NCI-H69 (cell line): ENCODE data around the gene WDR37.
"Not testable (repeated sequence)": the region's sequence is repeated elsewhere in the genome, so short reads cannot be mapped to it uniquely, and the experiment has no call there.

ENCODE experiments used
- DNase-seq: peaks from one replicate; lab custom pipeline; 2025; lab: John Stamatoyannopoulos, UW

The WDR37 gene

DNA sequence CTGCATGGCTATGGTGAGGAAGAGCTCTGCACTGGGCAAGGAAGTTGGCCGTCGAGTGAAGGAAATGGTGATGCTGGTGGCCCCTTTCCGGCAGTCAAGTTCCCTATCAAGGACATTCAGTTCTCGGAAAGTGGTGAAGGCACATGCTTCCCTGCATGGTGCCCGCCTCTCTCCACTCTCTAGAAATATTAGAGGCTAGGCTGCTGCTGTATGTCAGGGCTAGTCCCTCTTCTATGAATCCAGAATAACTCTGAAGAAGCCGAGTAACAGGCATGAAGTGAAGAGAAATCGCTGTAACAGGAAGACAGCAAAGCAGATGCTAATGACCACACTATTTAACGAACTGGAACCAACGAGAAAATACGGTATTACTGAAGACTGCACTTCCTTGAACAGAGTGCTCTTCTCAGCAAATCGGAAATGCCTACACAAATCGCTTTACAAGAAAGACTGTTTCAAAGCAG is 12.6 kb upstream of the WDR37 start:
- no peak for DNase-seq

GRCh38 chr10:1044146-1044545 is 12.0 kb upstream of the WDR37 start:
- no peak for DNase-seq

DNA sequence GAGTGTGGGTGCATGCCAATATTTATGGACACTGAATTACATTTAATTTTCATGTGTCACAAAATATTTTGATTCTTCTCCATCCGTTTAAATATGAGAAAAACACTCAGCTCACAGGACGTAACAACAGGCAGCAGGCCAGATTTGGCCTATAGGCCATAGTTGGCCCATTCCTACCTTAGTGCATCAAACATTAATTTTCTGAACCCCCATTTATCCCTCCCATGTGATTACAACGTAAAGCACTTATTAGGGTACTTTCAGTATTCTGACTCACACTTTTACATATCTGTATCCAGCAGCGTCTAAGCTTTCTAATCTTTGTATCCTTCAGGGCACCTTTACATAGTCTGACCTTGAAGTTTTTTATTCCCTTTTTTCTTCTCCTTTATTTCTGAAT is 11.2 kb upstream of the WDR37 start:
- DNase-seq, result no peak

DNA sequence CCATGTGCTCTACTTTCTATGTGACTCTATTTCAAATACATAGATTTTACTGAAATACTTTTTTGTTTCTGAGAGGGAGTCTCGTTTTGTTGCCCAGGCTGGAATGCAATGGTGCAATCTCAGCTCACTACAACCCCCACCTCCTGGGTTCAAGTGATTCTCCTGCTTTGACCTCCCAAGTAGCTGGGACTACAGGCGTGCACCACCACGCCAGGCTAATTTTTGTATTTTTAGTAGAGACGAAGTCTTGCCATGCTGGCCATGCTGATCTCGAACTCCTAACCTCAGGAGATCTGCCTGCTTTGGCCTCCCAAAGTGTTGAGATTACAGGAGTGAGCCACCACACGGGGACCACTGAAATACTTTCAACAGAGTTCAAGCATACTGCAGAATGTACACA is 10.8 kb upstream of the WDR37 start:
- no peak for DNase-seq

DNA sequence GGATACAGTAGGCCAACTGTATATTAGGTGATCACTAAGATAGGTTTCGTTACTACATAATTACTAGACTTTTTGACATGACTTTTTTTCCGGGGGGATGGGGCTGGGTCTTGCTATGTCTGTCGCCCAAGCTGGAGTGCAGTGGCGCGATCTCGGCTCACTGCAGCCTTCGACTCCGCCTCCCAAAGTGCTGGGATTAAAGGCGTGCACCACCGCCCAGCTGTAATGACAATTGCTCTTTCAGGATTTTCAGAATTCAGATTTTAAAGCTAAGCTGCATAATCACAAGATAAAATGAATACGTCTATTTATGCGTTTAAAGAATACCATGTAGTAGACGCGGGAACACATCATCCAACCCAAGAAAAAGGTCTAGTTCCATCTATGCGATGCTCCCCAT is 8.2 kb upstream of the WDR37 start:
- peak; percentile 29 for DNase-seq

DNA sequence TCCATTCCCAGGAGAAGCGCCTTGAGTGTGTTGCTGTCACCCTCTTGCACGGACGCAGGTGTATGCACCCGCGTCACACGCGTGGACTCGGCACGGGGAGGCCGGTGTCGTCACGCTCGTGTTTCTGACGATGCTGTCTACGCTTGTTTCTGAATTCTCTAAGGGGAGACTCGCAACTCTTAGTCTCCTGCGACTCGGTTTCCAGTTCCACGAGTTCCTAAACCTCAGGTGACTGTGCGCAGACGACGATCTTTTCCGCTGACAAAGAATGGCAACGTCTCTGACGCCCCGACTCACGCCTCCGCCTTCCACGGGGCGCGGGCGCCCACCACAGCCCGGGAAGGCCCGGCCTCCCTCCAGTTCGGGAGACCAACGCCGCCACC is 7.8 kb upstream of the WDR37 start:
- DNase-seq, result peak; percentile 56

DNA sequence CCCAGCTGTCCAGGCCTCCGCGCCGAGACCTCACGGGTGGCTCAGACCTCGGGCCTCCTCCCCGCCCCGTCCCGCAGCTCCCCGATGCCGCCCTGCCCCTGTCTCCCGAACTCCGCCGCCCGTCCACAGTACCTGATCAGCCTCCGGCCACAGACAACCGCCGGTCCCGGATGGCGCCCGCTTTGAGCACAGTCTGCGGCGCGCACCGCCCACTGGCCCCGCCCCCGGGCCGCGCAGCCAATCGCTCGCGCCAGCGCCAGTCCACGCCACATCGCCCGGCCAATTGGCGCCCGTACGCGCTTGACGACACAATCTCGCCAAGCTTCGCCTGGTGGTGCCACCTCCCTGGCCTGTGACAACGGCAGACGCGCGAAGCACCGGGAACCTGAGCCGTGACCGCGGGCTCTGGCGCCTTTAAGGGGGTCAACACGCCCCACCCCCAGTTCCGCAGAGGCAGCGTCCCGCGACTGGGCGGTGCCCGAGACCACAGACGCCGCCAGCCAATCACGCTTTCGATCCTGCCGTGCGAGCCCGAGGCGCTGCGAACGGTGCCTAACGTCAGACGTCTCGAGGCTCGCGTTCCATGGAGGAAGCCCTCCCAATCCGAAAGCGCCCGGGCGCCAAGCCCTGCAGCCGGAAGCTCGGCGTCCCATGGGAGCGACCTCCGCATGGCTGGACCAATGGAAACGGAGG is 7.3 kb upstream of the WDR37 start, which contains the start of gene IDI1:
Gene IDI1, minus strand, starts transcription at position 388 of the 693 bp plus-strand sequence. Its CDS starts 116 bp downstream, at position 272.
- peak; percentile 97 for DNase-seq

DNA sequence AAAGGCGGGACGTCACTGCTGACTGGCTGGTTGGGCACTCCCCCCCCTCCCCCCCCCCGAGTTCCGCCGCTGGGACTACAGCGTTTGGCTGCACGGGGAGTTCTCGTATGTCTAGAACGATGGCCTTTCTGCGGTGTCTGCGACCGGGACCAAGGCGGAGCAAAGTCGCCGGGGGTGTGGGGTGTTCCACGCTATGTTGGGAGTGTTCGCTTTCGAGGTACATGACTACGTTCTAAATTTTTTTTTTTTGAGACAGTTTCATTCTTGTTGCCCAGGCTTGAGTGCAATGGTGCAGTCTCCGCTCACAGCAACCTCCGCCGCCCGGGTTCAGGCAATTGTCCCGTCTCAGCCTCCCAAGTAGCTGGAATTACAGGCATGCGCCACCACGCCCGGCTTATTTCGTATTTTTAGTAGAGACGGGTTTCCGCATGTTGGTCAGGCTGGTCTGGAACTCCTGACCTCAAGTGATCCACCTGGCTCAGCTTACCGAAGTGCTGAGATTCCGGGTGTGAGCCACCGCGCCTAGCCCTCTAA is 6.7 kb upstream of the WDR37 start:
- DNase-seq, result no peak

- DNase-seq, result peak; percentile 14
These were observed 6.0 kb upstream of the WDR37 start for GRCh38 chr10:1050145-1050544.

- DNase-seq, result peak; percentile 10
These were observed 5.6 kb upstream of the WDR37 start for GRCh38 chr10:1050554-1050953.

- DNase-seq, result no peak
These were observed 1.5 kb upstream of the WDR37 start for GRCh38 chr10:1054684-1055083.

DNA sequence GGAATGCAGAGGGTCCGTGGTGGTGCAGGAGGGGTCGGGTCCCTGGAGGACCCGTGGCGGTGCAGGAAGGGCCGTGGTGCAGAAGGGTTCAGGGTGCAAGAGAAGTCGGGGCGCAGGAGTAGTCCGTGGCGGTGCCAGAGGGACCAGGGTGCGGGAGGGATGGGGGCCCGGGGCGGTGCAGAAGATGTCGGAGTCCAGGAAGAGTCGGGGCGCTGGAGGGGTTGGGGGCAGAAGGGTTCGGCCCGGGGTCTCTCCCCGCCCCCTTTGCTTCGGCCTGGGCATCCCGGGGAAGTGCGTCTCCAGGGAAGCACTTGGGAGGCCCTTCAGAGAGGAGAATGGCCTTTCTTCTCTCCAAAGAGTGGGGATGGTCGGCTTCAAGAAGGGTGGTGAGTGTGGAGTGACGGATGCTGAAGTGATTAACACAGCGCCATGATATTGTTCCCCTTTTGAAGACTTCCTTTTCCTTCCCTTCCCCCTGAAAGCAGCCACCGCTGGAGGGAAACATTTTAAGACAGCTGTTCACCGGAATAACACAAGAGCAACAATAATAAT is 997 bp downstream of the WDR37 start:
- DNase-seq, result no peak

- DNase-seq, result no peak
These were observed 1.8 kb downstream of the WDR37 start for GRCh38 chr10:1058017-1058416.

- DNase-seq, result peak; percentile 32
These were observed 3.7 kb downstream of the WDR37 start for GRCh38 chr10:1059902-1060301.

- no peak for DNase-seq
These were observed 6.0 kb downstream of the WDR37 start for GRCh38 chr10:1061930-1062774.

GRCh38 chr10:1063232-1063865 is 7.2 kb downstream of the WDR37 start:
- DNase-seq, result no peak

DNA sequence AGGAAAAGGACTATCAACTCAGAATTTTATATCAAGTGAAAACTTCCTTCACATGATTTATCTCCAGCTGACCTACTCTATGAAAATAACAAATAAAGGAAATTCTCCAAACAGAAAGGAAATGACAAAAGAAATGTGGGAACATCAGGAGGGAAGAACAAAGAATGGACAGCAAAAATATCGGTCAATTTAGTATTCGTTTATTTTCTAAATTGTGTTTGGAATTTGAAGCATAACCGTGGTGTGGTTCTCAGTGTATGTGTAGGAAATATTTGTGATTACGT is 8.7 kb downstream of the WDR37 start:
- DNase-seq, result no peak

GRCh38 chr10:1066734-1067133 is 10.5 kb downstream of the WDR37 start:
- not testable (repeated sequence) for DNase-seq

GRCh38 chr10:1068380-1069361 is 12.5 kb downstream of the WDR37 start:
- DNase-seq, result no peak

DNA sequence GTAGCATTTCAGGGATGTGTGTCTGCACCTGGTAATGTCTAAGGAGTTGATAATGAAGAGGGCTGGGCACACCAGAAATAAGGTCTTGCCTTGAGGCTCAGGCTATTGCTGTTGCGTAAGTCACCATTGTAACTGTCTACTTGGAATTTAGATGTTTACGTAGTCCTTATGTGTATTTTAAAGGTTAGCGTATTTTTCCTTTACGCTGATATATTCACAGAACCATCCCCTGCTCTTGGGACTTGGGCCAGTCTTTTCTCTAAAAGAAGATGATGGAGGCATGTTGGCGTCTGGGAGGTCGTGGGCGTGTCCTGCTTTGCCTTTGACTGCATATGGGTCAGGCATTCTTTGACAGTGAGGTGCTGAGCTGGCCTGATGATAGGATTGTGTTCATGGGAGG is 14.7 kb downstream of the WDR37 start:
- no peak for DNase-seq

DNA sequence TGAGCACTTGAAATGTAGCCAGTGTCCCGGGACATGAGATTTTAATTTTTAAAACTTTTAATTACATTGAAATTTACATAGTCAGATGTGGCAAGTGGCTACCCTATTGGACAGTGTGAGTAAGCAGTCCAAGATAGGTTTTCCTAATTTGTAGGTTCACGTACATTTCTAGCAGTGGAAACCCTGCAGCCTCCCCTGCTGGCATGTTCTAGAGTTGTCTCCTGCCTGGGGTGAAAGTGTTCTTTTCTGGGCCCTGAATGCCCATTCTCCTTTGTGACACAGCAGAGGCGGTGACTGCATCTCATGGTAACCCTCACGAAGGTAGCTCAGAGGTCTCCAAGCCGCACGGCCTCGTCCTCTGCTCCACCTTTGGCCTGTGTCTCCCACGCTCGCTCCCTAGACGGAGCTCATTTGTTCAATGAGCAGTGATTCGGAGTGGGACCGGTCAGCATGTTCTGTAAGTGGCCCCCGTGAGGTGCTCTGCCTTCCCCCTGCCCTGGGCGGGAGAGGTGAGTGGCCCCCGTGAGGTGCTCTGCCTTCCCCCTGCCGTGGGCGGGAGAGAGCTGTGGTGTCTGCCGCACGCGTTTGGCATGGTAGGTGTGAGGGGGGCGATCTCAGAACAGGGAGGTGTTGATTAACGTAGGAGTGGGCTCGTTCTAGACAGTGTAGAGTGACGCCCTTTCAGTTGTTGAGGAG is 18.0 kb downstream of the WDR37 start:
- DNase-seq, result no peak
